Activated CD8-positive, alpha-beta T cell treated with anti-CD3 and anti-CD28 coated beads for 36 hours (primary cell): ENCODE results near the gene IGFLR1. TPM values are rescaled to one million over a fixed set of nuclear protein-coding genes. Genes with fewer than 3 reads are reported as not detected.

Experiments
- ATAC-seq: fragments of 200-7000 bp; cut with Tn5 transposase; one replicate; pipeline ENCODE4 v1.10.0; 2021; ENCODE audit warnings: mild to moderate bottlenecking, moderate library complexity
- CTCF ChIA-PET: fragments of 350-600 bp; sonication (Branson Sonifier 250); formaldehyde crosslinking; loops from one replicate; lab custom pipeline; 2021; ENCODE audit warnings: antibody characterized with exemption; lab: Charles Lee
- POLR2A ChIA-PET: fragments of 350-600 bp; sonication (Branson Sonifier 250); formaldehyde crosslinking; loops from one replicate; lab custom pipeline; 2021; ENCODE audit warnings: antibody characterized with exemption; lab: Charles Lee
- DNase-seq: peaks from one replicate; pipeline ENCODE4 v3.0.0-alpha.2; 2020
- H3K27ac Mint-ChIP-seq: one replicate; pipeline ENCODE4 v1.8.0; 2021; ENCODE audit warnings: mild to moderate bottlenecking, mixed read lengths
- H3K27me3 Mint-ChIP-seq: one replicate; pipeline ENCODE4 v1.8.0; 2021; ENCODE audit warnings: mixed read lengths
- H3K36me3 Mint-ChIP-seq: one replicate; pipeline ENCODE4 v1.8.0; 2021; ENCODE audit warnings: low read depth, mixed read lengths
- H3K4me1 Mint-ChIP-seq: one replicate; pipeline ENCODE4 v1.8.0; 2021; ENCODE audit warnings: low read depth, mixed read lengths
- H3K4me3 Mint-ChIP-seq: one replicate; pipeline ENCODE4 v1.8.0; 2021; ENCODE audit warnings: mild to moderate bottlenecking, moderate library complexity, mixed read lengths
- H3K9me3 Mint-ChIP-seq: one replicate; pipeline ENCODE4 v1.8.0; 2021; ENCODE audit warnings: mixed read lengths
- intact Hi-C: fragments of 100-400 bp; cut with micrococcal nuclease; formaldehyde crosslinking; loops from one replicate; pipeline ENCODE4 v1.10.0; 2022
- total RNA-seq, 2 experiments: library from RNA; stranded (reverse); gene quantifications; one replicate each; pipeline ENCODE4 v1.2.3, GENCODE V29; 2021
- TF ChIP-seq, protein P1 (sequence below): fragments of 200-600 bp; IDR thresholded peaks from one replicate; pipeline ENCODE4 v1.8.0; 2022; ENCODE audit warnings: antibody characterized with exemption, mild to moderate bottlenecking

Gene IGFLR1
- total RNA-seq, 2 experiments from 2014 or later = 140 to 143 TPM

DNA sequence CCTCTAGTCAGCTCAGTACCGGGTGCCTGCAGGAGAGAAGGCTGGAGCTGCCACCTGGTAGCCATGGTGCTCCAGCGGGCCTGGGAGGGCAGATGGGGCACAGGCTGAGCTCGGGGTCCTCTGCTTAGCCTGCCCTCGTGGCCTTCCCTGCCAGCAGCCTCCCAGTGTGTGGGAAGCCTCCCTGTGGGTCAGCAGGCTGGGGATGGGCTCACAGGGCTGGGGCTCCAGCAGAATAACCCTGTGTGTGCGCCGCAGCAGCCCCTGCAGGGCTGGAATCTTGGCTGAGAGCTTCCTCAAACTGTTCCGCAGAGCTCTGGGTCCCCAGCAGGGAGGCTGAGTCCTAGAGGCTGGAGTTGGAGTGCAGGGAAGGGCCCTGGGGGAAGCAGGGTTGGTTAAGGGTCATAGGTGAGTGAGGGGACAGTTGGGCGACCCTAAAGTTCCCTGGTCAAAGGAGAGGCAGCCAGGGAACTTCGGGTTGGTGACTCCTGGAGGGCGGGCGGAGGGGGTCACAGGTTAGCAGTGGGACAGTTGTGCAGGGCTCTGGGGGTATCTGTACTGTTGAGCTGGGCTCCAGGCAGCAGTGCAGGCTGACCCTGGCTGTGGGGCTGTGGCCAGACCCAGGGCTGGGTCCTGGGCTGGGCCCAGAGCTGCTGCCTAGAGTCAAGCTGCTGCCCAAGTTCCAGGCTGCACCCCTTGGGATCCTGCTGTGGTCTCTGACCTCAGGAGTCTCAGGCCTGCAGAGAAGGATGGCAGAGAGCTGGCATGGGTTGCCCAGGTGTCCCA, 47.1 kb upstream of the IGFLR1 start:
- Mint-ChIP-seq H3K27ac (no peak overlapping the region), H3K4me3 (no peak overlapping the region), H3K36me3 (no peaks in the 10 kb centered on the region), H3K27me3 (peaks cover 3% of the 10 kb centered on the region), H3K9me3 (no peaks in the 10 kb centered on the region), H3K4me1 (no peaks in the 10 kb centered on the region)
- intact Hi-C loops = no loop called here
- no peak for ATAC-seq
- DNase-seq = no peak
- TF ChIP-seq, protein P1, sequence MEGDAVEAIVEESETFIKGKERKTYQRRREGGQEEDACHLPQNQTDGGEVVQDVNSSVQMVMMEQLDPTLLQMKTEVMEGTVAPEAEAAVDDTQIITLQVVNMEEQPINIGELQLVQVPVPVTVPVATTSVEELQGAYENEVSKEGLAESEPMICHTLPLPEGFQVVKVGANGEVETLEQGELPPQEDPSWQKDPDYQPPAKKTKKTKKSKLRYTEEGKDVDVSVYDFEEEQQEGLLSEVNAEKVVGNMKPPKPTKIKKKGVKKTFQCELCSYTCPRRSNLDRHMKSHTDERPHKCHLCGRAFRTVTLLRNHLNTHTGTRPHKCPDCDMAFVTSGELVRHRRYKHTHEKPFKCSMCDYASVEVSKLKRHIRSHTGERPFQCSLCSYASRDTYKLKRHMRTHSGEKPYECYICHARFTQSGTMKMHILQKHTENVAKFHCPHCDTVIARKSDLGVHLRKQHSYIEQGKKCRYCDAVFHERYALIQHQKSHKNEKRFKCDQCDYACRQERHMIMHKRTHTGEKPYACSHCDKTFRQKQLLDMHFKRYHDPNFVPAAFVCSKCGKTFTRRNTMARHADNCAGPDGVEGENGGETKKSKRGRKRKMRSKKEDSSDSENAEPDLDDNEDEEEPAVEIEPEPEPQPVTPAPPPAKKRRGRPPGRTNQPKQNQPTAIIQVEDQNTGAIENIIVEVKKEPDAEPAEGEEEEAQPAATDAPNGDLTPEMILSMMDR = no peak
- CTCF ChIA-PET = interaction anchor here (1.2 to 1.5 kb wide), 2 partner anchors 37 to 52 kb away, joined by 3 read pairs; no protein-coding TSS in a partner anchor
- POLR2A ChIA-PET = interaction anchor here (1.1 to 1.7 kb wide), 4 partner anchors 14 to 63 kb away, joined by 3 to 5 read pairs (median 4); partner anchors contain the start of gene ARHGAP33

DNA sequence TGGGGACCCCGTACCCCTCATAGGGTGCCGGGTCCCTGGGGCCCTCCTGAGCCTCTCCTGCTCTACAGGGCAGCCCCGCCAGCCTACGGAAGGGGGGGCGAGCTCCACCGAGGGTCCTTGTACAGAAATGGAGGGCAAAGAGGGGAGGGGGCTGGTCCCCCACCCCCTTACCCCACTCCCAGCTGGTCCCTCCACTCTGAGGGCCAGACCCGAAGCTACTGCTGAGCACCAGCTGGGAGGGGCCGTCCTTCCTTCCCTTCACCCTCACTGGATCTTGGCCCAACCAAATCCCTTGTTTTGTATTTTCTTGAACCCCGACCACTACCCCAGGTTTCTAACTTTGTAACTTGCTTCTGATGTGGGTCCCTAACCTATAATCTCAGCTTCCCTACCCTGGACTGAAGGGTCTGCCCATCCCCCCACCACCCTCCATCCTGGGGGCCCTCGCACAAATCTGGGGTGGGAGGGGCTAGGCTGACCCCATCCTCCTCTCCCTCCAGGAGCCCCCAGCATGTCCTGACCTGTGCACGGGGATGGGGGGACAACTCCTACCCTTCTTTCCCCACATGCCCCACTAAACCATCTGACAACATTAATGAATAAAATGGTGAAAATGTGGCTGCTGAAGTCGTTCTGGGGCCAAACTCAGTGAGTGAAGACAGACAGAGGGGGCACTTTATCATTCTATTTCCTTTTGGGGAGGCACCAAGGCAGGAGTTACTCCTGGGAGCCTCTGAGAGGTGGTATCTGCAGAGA, 46.1 kb upstream of the IGFLR1 start:
- CTCF ChIA-PET = no interaction called here
- Mint-ChIP-seq H3K4me1 (no peaks in the 10 kb centered on the region), H3K4me3 (no peak overlapping the region), H3K27ac (no peak overlapping the region), H3K36me3 (no peaks in the 10 kb centered on the region), H3K9me3 (no peaks in the 10 kb centered on the region), H3K27me3 (peaks cover 3% of the 10 kb centered on the region)
- intact Hi-C loops = no loop called here
- DNase-seq = no peak
- POLR2A ChIA-PET = interaction anchor here (1.7 kb wide), 1 partner anchor 62 kb away, joined by 5 read pairs; no protein-coding TSS in a partner anchor
- ATAC-seq = no peak
- TF ChIP-seq, protein P1 = no peak

DNA sequence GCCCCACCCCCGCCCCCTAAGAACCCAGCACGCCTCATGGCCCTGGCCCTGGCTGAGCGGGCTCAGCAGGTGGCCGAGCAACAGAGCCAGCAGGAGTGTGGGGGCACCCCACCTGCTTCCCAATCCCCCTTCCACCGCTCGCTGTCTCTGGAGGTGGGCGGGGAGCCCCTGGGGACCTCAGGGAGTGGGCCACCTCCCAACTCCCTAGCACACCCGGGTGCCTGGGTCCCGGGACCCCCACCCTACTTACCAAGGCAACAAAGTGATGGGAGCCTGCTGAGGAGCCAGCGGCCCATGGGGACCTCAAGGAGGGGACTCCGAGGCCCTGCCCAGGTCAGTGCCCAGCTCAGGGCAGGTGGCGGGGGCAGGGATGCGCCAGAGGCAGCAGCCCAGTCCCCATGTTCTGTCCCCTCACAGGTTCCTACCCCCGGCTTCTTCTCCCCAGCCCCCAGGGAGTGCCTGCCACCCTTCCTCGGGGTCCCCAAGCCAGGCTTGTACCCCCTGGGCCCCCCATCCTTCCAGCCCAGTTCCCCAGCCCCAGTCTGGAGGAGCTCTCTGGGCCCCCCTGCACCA, 45.1 kb upstream of the IGFLR1 start:
- intact Hi-C loops = no loop called here
- Mint-ChIP-seq H3K36me3 (no peaks in the 10 kb centered on the region), H3K9me3 (no peaks in the 10 kb centered on the region), H3K27me3 (no peaks in the 10 kb centered on the region), H3K27ac (no peak overlapping the region), H3K4me1 (no peaks in the 10 kb centered on the region), H3K4me3 (no peak overlapping the region)
- ATAC-seq (no peak), DNase-seq (no peak)
- TF ChIP-seq, protein P1 = no peak
- POLR2A ChIA-PET = interaction anchor here (0.6 kb wide), 1 partner anchor 22 kb away, joined by 3 read pairs; no protein-coding TSS in a partner anchor
- CTCF ChIA-PET = no interaction called here

DNA sequence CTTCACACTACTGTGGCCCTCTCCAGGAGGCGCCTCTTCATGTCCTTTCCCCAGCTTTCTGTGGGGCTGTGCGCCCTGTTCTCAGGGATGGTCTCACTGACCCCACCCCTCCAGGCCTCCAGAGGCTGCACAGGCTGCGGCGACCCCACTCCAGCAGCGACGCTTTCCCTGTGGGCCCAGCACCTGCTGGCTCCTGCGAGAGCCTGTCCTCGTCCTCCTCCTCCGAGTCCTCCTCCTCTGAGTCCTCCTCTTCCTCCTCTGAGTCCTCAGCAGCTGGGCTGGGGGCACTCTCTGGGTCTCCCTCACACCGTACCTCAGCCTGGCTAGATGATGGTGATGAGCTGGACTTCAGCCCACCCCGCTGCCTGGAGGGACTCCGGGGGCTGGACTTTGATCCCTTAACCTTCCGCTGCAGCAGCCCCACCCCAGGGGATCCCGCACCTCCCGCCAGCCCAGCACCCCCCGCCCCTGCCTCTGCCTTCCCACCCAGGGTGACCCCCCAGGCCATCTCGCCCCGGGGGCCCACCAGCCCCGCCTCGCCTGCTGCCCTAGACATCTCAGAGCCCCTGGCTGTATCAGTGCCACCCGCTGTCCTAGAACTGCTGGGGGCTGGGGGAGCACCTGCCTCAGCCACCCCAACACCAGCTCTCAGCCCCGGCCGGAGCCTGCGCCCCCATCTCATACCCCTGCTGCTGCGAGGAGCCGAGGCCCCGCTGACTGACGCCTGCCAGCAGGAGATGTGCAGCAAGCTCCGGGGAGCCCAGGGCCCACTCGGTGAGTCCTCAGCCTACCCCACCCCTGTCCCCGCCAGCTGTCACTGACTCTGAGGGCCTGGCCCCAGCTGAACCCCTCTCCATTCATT, 44.3 kb upstream of the IGFLR1 start:
- Mint-ChIP-seq H3K9me3 (no peaks in the 10 kb centered on the region), H3K27ac (no peak overlapping the region), H3K27me3 (no peaks in the 10 kb centered on the region), H3K36me3 (no peaks in the 10 kb centered on the region), H3K4me3 (no peak overlapping the region), H3K4me1 (no peaks in the 10 kb centered on the region)
- TF ChIP-seq, protein P1 = no peak
- no peak for ATAC-seq
- CTCF ChIA-PET = no interaction called here
- POLR2A ChIA-PET = interaction anchor here (0.6 kb wide), 1 partner anchor 21 kb away, joined by 3 read pairs; no protein-coding TSS in a partner anchor
- intact Hi-C loops = no loop called here
- no peak for DNase-seq
